ENCODE results near the gene METAP2.
"Not testable (repeated sequence)": the region's sequence is repeated elsewhere in the genome, so short reads cannot be mapped to it uniquely, and the experiment has no call there.

GRCh38 chr12:95452501-95452900, 21.5 kb upstream of the METAP2 start:
- TF ChIP-seq MZF1 (tag by site-specific recombination; IDR thresholded peaks at IDR 0.05; ENCODE audit: borderline replicate concordance); ZEB2 (tag by site-specific recombination; IDR thresholded peaks at IDR 0.05); ZNF140 (tag by site-specific recombination; IDR thresholded peaks at IDR 0.05); ZNF274 (IDR thresholded peaks at IDR 0.05; ENCODE audit: low read length); ZNF274 (tag by site-specific recombination; IDR thresholded peaks at IDR 0.05; ENCODE audit: borderline replicate concordance); ZNF704 (tag by site-specific recombination; IDR thresholded peaks at IDR 0.05); ZNF112 (tag by site-specific recombination; IDR thresholded peaks at IDR 0.05); ZNF335 (tag by site-specific recombination; conservative IDR thresholded peaks at IDR 0.05); ZNF138 (tag by site-specific recombination; IDR thresholded peaks at IDR 0.05; ENCODE audit: borderline replicate concordance): not testable (repeated sequence)
- TF ChIP-seq, protein P1, sequence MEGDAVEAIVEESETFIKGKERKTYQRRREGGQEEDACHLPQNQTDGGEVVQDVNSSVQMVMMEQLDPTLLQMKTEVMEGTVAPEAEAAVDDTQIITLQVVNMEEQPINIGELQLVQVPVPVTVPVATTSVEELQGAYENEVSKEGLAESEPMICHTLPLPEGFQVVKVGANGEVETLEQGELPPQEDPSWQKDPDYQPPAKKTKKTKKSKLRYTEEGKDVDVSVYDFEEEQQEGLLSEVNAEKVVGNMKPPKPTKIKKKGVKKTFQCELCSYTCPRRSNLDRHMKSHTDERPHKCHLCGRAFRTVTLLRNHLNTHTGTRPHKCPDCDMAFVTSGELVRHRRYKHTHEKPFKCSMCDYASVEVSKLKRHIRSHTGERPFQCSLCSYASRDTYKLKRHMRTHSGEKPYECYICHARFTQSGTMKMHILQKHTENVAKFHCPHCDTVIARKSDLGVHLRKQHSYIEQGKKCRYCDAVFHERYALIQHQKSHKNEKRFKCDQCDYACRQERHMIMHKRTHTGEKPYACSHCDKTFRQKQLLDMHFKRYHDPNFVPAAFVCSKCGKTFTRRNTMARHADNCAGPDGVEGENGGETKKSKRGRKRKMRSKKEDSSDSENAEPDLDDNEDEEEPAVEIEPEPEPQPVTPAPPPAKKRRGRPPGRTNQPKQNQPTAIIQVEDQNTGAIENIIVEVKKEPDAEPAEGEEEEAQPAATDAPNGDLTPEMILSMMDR (tag by site-specific recombination; IDR thresholded peaks at IDR 0.05) = not testable (repeated sequence)

Data from HEK293 (cell line).